Measurements from ENCODE around the gene ACBD3. TPM values are rescaled to one million over a fixed set of nuclear protein-coding genes. Genes with fewer than 3 reads are reported as not detected.

ACBD3 gene
- total RNA-seq, 2 experiments from 2014 or later, result 22.5 to 24.6 TPM

DNA sequence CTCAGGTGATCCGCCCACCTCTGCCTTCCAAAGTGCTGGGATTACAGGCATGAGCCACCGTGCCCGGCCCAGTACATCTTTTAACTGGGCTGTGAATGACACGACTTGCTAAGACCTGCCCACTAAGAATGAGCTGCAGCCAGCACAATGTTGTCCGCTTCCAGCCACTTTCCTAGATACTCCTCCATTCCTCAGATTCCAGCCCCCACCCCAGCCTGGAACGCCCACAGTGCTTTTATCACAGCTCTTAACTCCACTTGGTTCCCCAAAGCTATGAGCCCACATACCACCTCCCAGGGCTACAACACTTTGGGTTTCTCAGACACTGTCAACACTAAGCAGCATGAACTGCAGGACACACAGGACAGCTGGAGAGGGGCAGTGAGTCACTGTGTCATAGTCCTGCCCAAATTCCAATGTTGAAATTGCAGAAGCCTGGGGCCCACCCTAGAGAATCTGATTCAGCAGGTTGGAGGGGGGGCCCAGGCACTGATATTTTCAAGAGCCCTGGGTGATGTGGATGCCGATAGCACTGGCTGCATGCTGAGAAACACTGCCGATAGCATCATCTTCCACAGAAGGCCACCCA lies 58.0 kb downstream of the ACBD3 start:
- Mint-ChIP-seq H3K4me1 (peaks cover 49% of the 10 kb centered on the region), H3K27ac (peak overlapping the region; percentile 90), H3K9me3 (no peaks in the 10 kb centered on the region), H3K4me3 (no peak overlapping the region), H3K27me3 (no peaks in the 10 kb centered on the region), H3K36me3 (ENCODE audit: low read depth) (no peaks in the 10 kb centered on the region)
- POLR2A ChIA-PET, result interaction anchor here (0.7 to 1.1 kb wide), 4 partner anchors 62 to 279 kb away, joined by 3 to 5 read pairs (median 3); partner anchors contain the start of gene H3-3A
- DNase-seq, result peak; percentile 12
- CTCF ChIA-PET, result interaction anchor here (0.9 to 7.2 kb wide), 6 partner anchors 54 to 204 kb away, joined by 3 to 228 read pairs (median 3); partner anchors contain the start of gene LIN9

- Mint-ChIP-seq H3K27me3 (no peaks in the 10 kb centered on the region), H3K4me1 (peaks cover 58% of the 10 kb centered on the region), H3K4me3 (peak overlapping the region; percentile 57), H3K36me3 (ENCODE audit: low read depth) (no peaks in the 10 kb centered on the region), H3K27ac (peak overlapping the region; percentile 90), H3K9me3 (no peaks in the 10 kb centered on the region)
- ChIA-PET CTCF (interaction anchor here (0.8 to 7.2 kb wide), 9 partner anchors 23 to 280 kb away, joined by 3 to 228 read pairs (median 23); partner anchors contain the start of genes LIN9 and PARP1), POLR2A (interaction anchor here (2.2 to 4.7 kb wide), 3 partner anchors 58 to 281 kb away, joined by 9 to 29 read pairs (median 13); partner anchors contain the start of genes H3-3A and PARP1)
- DNase-seq, result no peak
Measured at GRCh38 chr1:226126824-226127569, 59.5 kb downstream of the ACBD3 start.

DNA sequence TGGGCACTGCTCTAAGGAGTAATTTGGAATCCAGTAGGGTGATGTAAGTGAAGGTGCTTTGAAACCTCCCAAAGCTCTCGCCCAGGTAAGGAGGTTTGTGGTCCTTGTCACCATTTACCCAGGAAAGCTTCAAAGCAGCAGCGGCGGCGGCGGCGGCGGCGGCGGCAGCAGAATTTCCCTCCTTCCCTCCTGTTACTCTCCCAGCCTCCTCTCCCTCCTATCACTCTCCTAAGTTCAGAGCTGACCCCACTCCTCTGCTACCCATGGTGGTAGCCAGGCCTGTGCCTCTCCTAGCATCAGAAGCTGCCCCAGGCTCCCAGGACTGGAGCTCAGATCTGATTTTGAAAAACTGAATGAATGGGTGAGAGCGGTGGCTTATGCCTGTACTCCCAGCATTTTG lies 60.7 kb downstream of the ACBD3 start:
- H3K4me3 Mint-ChIP-seq, result no peak overlapping the region
- ChIA-PET POLR2A (interaction anchor here (0.6 to 8.0 kb wide), 16 partner anchors 16 to 282 kb away, joined by 3 to 87 read pairs (median 4); partner anchors contain the start of genes ACBD3, H3-3A, LIN9 and PARP1), CTCF (interaction anchor here (0.6 to 7.2 kb wide), 53 partner anchors 8 to 405 kb away, joined by 3 to 228 read pairs (median 5); partner anchors contain the start of genes ACBD3, H3-3A, LIN9 and MIXL1)
- H3K36me3 Mint-ChIP-seq (ENCODE audit: low read depth), result no peaks in the 10 kb centered on the region
- H3K4me1 Mint-ChIP-seq, result peaks cover 62% of the 10 kb centered on the region
- no peak overlapping the region for H3K27ac Mint-ChIP-seq
- no peak for DNase-seq
- no peaks in the 10 kb centered on the region for H3K27me3 Mint-ChIP-seq
- no peaks in the 10 kb centered on the region for H3K9me3 Mint-ChIP-seq

DNA sequence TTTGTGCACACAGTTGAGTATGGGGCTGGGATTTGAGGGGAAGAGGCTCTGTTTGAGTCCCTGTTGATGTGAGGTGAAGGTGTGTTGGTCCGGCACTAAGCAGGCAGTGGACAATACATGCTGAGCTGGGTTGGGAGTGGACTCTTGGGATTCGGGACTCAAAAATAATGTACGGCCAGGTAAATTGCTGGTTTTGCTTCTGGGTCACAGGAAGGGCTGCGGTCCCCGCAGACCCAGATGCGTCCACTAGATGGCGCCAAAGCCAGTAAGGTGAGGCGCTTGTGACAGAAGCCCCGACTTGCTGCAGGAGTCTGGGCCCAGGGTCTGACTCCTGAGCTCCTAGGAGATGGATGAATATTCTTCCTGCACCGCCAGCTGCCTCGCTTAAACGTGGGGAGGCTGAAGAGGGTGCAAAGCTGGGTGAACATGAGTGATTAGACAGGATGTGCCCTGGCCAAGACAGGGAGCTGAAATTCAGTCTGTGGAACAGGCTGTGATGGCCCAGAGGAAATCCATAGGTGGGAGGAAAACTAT lies 61.4 kb downstream of the ACBD3 start:
- peak; percentile 92 for DNase-seq
- CTCF ChIA-PET, result interaction anchor here (0.6 to 7.2 kb wide), 52 partner anchors 8 to 347 kb away, joined by 3 to 228 read pairs (median 5); partner anchors contain the start of genes ACBD3, H3-3A, LIN9 and MIXL1
- no peaks in the 10 kb centered on the region for H3K27me3 Mint-ChIP-seq
- peak overlapping the region; percentile 42 for H3K27ac Mint-ChIP-seq
- no peaks in the 10 kb centered on the region for H3K9me3 Mint-ChIP-seq
- H3K4me3 Mint-ChIP-seq, result no peak overlapping the region
- H3K36me3 Mint-ChIP-seq (ENCODE audit: low read depth), result no peaks in the 10 kb centered on the region
- peaks cover 67% of the 10 kb centered on the region for H3K4me1 Mint-ChIP-seq
- POLR2A ChIA-PET, result interaction anchor here (0.6 to 8.0 kb wide), 15 partner anchors 15 to 283 kb away, joined by 3 to 87 read pairs (median 5); partner anchors contain the start of genes ACBD3, H3-3A, LIN9 and PARP1

DNA sequence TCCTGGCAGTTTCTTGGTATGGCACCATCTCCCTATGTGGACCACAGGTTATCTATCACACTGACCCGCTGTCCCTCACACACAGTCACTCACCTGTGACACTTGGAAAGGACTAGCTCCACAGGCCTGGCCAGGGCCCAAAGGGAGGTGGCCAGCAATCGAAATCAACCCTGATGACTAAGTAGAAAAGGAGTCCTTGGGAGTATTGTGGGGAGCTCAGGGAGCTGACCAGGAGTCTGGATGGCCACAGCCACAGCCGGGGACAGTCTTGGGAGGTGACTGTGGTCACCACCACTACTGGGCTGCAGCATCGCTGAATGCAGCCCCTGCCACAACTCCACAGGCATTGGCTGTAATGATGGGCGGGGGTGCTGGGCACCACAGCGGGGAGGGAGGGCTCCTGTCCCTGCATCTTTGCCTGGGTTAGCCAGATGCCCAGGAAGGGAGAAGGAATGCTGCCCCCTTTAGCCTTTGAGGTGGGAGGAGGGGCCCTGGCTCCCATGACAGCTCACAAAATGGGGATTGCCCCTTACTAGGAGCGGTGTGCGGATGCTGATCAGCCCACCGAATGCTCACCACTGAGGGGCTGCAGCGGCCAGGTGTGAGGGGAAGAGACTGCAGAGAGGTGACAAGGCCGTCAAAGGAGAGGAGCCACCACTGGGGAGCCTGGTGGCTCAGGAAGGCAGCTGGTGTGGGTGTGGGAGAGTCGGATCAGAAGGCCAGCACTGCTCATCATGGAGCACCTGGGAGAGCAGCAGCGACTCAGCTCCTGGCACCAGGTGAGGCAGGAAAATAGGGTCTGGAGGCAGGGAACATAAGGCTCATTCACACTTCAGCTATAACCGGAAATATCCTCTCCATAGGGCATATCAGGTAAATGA lies 62.7 kb downstream of the ACBD3 start:
- H3K4me3 Mint-ChIP-seq, result no peak overlapping the region
- no peaks in the 10 kb centered on the region for H3K9me3 Mint-ChIP-seq
- ChIA-PET CTCF (interaction anchor here (1.1 to 7.2 kb wide), 15 partner anchors 26 to 284 kb away, joined by 3 to 228 read pairs (median 10); partner anchors contain the start of genes H3-3A, LIN9 and PARP1), POLR2A (interaction anchor here (0.8 to 8.0 kb wide), 8 partner anchors 9 to 185 kb away, joined by 3 to 87 read pairs (median 6); partner anchors contain the start of genes H3-3A, LIN9 and SDE2)
- no peak overlapping the region for H3K27ac Mint-ChIP-seq
- no peaks in the 10 kb centered on the region for H3K27me3 Mint-ChIP-seq
- peaks cover 67% of the 10 kb centered on the region for H3K4me1 Mint-ChIP-seq
- no peak for DNase-seq
- no peaks in the 10 kb centered on the region for H3K36me3 Mint-ChIP-seq (ENCODE audit: low read depth)

GRCh38 chr1:226123212-226123560 lies 63.4 kb downstream of the ACBD3 start:
- H3K36me3 Mint-ChIP-seq (ENCODE audit: low read depth), result no peaks in the 10 kb centered on the region
- no peak overlapping the region for H3K4me3 Mint-ChIP-seq
- ChIA-PET CTCF (interaction anchor here (1.1 to 7.2 kb wide), 9 partner anchors 40 to 285 kb away, joined by 3 to 228 read pairs (median 6); partner anchors contain the start of genes H3-3A, LIN9 and PARP1), POLR2A (interaction anchor here (1.0 to 8.0 kb wide), 7 partner anchors 10 to 187 kb away, joined by 3 to 87 read pairs (median 5); partner anchors contain the start of genes H3-3A and SDE2)
- peak overlapping the region; percentile 79 for H3K27ac Mint-ChIP-seq
- peaks cover 4% of the 10 kb centered on the region for H3K27me3 Mint-ChIP-seq
- no peaks in the 10 kb centered on the region for H3K9me3 Mint-ChIP-seq
- peaks cover 60% of the 10 kb centered on the region for H3K4me1 Mint-ChIP-seq
- no peak for DNase-seq

GRCh38 chr1:226121587-226122400 lies 64.7 kb downstream of the ACBD3 start:
- H3K27ac Mint-ChIP-seq, result peak overlapping the region; percentile 84

DNA sequence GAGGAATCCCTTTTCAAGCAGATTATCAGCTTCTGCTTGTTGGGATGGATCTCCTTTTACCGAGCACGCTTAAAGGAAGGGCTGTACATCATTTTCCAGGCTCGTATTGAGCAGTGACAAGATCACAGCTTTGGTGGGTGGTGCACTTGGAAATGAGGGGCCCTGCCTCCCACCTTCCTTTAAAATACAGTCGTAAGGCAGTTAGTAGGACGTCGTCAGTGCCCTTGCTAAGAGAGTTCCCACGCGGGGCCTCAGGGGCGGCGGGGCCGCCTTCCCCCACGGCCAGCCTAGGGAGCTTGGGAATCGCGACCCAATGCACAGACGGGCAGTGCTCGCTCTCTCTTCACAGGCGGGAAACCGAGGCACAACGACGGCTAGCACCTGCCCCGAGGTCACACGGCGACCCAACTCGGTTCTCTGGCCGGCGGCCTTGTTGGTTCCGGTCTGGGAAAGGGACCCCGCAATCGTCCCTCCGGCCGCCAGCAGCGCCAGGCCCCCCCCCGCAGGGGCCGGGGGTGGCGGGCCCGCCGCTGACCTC lies 65.4 kb downstream of the ACBD3 start:
- H3K27me3 Mint-ChIP-seq, result peaks cover 6% of the 10 kb centered on the region
- H3K27ac Mint-ChIP-seq, result peak overlapping the region; percentile 81
- H3K9me3 Mint-ChIP-seq, result no peaks in the 10 kb centered on the region
- POLR2A ChIA-PET, result interaction anchor here (0.7 to 8.0 kb wide), 8 partner anchors 11 to 653 kb away, joined by 3 to 87 read pairs (median 9); partner anchors contain the start of genes H3-3A and SDE2
- peak overlapping the region; percentile 73 for H3K4me3 Mint-ChIP-seq
- CTCF ChIA-PET, result interaction anchor here (0.8 to 2.5 kb wide), 6 partner anchors 12 to 102 kb away, joined by 3 to 26 read pairs (median 6); partner anchors contain the start of gene H3-3A
- no peak for DNase-seq
- peaks cover 42% of the 10 kb centered on the region for H3K4me1 Mint-ChIP-seq
- H3K36me3 Mint-ChIP-seq (ENCODE audit: low read depth), result no peaks in the 10 kb centered on the region

More at GRCh38 chr1:226121587-226122400, 64.7 kb downstream of the ACBD3 start:
- H3K4me3 Mint-ChIP-seq, result peak overlapping the region; percentile 69
- DNase-seq, result peak; percentile 79
- H3K9me3 Mint-ChIP-seq, result no peaks in the 10 kb centered on the region
- ChIA-PET POLR2A (interaction anchor here (1.0 to 8.0 kb wide), 9 partner anchors 12 to 189 kb away, joined by 3 to 87 read pairs (median 5); partner anchors contain the start of genes H3-3A and SDE2), CTCF (interaction anchor here (1.4 to 7.2 kb wide), 8 partner anchors 12 to 286 kb away, joined by 5 to 228 read pairs (median 16); partner anchors contain the start of genes H3-3A and PARP1)
- H3K36me3 Mint-ChIP-seq (ENCODE audit: low read depth), result no peaks in the 10 kb centered on the region
- H3K4me1 Mint-ChIP-seq, result peaks cover 46% of the 10 kb centered on the region
- peaks cover 4% of the 10 kb centered on the region for H3K27me3 Mint-ChIP-seq

DNA sequence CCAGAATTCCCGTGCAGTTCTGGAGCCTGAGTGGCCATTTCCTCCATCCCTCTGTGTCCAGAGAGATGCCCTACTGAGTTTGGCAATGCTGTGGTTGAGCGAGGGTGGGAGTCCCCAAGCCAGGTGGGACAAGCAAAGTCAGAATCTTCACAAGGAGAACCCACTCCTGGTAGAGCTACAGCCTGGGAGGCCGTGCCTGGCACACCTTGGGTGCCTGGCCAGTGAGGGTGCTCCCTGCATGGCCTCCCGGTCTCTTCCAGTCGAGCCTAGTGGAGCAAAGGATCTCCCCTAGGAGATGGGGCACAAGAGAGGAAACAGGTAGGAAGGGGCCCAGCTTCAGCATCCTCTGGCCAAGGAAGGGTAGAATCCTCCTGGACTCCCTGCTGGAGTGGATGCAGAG lies 66.1 kb downstream of the ACBD3 start:
- no peak overlapping the region for H3K4me3 Mint-ChIP-seq
- ChIA-PET POLR2A (interaction anchor here (0.8 to 8.0 kb wide), 7 partner anchors 10 to 652 kb away, joined by 3 to 87 read pairs (median 11); partner anchors contain the start of genes H3-3A and SDE2), CTCF (interaction anchor here (0.6 to 2.5 kb wide), 7 partner anchors 11 to 102 kb away, joined by 3 to 26 read pairs (median 3); partner anchors contain the start of gene H3-3A)
- no peaks in the 10 kb centered on the region for H3K9me3 Mint-ChIP-seq
- peaks cover 35% of the 10 kb centered on the region for H3K4me1 Mint-ChIP-seq
- peak overlapping the region; percentile 81 for H3K27ac Mint-ChIP-seq
- H3K27me3 Mint-ChIP-seq, result peaks cover 6% of the 10 kb centered on the region
- DNase-seq, result no peak
- no peaks in the 10 kb centered on the region for H3K36me3 Mint-ChIP-seq (ENCODE audit: low read depth)

DNA sequence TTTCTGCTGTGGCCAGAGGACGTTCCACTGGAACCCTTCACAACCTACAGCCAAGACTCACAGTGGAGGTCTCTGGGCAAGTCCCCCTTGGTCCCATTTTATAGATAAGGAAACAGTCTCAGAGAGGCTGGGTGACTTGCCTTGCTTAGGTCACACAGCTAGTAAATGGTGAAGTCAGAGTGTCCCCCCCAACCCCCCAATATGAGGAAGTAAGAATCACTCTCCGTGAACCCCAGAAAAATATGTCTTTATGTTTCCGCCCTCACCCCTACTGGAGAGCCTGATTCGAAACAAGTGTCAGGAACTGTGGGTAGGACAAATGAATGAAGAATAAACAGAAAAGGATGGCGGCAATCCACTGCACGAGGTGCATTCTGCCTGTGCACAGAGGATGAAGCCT lies 67.4 kb downstream of the ACBD3 start:
- Mint-ChIP-seq H3K4me3 (no peak overlapping the region), H3K27ac (no peak overlapping the region), H3K9me3 (no peaks in the 10 kb centered on the region), H3K4me1 (peaks cover 24% of the 10 kb centered on the region), H3K27me3 (peaks cover 6% of the 10 kb centered on the region), H3K36me3 (ENCODE audit: low read depth) (no peaks in the 10 kb centered on the region)
- ChIA-PET POLR2A (interaction anchor here (3.4 to 8.0 kb wide), 2 partner anchors 9 to 57 kb away, joined by 26 to 87 read pairs; partner anchors contain the start of gene H3-3A), CTCF (interaction anchor here (1.1 to 2.5 kb wide), 3 partner anchors 10 to 214 kb away, joined by 3 to 26 read pairs (median 24); no protein-coding TSS in a partner anchor)
- DNase-seq, result no peak
